Astrocyte of the cerebellum (primary cell): ENCODE data around the gene CES4A.

ENCODE experiments used
- DNase-seq: peaks from one replicate; pipeline ENCODE4 v3.0.0-alpha.2; 2011; ENCODE audit warnings: low read depth
- H3K4me3 ChIP-seq: 2 replicates; pipeline ENCODE4 v1.5.1; 2011; ENCODE audit warnings: mild to moderate bottlenecking, low read depth, low read length, moderate library complexity
- in situ Hi-C: cut with HindIII; loops from 2 replicates; pipeline ENCODE4 v1.10.0; 2017; ENCODE audit warnings: low sequenced_read_pairs
- TF ChIP-seq, protein P1 (sequence below): IDR thresholded peaks from 2 replicates; pipeline ENCODE4 v1.5.1; 2012; ENCODE audit warnings: low read length, low read depth, moderate library complexity, mild to moderate bottlenecking; ENCODE audit errors: missing control alignments

The CES4A gene

DNA sequence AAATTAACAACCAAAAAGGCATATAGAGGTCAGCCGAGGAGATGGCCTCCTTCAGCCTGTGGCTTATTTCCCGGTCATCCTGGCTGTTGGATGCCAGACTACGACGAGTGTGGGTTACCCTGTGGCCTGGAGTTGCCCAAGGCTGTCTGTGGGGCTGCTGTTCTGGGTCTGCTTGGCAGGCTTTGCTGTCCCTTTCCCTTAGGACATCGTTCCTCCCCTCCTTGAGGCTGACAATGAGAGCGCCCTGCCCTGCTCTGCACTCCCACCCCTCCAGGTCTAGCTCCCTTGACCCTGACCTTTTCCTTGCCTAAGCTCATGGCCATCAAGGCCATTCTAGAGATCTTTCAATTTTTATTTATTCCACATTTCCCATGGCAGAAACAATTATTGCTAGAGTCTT, 38.7 kb downstream of the CES4A start:
- TF ChIP-seq, protein P1, sequence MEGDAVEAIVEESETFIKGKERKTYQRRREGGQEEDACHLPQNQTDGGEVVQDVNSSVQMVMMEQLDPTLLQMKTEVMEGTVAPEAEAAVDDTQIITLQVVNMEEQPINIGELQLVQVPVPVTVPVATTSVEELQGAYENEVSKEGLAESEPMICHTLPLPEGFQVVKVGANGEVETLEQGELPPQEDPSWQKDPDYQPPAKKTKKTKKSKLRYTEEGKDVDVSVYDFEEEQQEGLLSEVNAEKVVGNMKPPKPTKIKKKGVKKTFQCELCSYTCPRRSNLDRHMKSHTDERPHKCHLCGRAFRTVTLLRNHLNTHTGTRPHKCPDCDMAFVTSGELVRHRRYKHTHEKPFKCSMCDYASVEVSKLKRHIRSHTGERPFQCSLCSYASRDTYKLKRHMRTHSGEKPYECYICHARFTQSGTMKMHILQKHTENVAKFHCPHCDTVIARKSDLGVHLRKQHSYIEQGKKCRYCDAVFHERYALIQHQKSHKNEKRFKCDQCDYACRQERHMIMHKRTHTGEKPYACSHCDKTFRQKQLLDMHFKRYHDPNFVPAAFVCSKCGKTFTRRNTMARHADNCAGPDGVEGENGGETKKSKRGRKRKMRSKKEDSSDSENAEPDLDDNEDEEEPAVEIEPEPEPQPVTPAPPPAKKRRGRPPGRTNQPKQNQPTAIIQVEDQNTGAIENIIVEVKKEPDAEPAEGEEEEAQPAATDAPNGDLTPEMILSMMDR: no peak
- no peak overlapping the region for H3K4me3 ChIP-seq
- no peak for DNase-seq
- in situ Hi-C loops: no loop called here

DNA sequence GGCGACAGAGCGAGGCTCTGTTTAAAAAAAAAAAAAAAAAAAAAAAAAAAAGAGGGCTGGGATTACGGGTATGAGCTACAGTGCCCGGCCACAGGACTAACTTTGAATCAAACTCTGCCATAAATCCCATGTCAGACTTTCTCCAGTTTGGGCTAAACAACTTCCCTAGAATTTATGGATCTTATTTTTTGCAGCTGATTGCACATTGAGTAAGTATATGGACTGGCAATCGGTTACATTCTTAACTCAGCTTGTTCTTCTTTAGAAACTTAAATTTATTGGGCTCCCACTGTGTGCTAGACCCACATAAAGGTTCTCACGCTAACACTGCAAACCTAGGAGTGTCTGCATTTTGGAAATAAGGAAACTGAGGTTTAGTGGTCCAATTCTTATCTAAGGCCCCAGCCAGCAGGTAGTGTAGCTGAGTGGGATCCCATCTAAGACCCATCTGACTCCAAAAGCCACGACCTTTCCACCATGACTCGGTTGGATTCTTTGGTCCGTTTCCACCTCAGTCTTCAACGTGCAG, 39.8 kb downstream of the CES4A start:
- peak overlapping the region; percentile 56 for H3K4me3 ChIP-seq
- TF ChIP-seq, protein P1: no peak
- in situ Hi-C loops: no loop called here
- DNase-seq: no peak

DNA sequence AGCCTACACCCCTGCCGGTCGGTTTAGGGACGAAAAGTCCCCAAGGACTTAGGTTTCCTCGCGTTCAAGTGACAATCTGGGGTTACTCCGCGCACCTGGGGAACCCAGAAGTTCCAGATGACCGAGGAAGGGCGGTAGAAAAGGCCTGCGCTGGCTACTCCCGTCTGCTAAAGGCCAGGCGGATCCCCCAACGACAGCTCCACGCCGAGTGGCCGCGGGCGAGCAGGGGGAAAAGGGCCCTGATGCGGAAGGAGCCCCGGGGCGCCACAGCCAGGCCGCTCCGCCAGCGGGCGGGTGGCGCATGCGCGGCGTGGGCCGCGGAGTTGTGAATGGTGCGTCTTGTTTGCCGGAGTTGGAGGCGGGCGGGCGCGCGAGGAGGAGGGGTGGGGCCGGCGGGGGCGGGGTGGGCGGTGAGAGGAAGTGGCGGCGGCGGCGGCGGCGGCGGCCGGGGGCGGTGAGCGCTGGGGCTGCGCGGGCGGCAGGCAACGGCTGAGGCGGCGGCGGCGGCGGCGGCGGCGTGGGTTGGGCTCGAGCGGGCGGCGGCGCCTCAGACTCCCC, 40.4 kb downstream of the CES4A start, which contains the start of gene CBFB:
CBFB (plus strand) TSS at position 454 of the 558 bp plus-strand sequence. CDS start 259 bp downstream, outside the sequence.
- TF ChIP-seq, protein P1: no peak
- DNase-seq: peak; percentile 67
- H3K4me3 ChIP-seq: peak within 1 kb of the TSS; percentile 74
- in situ Hi-C loops: no loop called here

DNA sequence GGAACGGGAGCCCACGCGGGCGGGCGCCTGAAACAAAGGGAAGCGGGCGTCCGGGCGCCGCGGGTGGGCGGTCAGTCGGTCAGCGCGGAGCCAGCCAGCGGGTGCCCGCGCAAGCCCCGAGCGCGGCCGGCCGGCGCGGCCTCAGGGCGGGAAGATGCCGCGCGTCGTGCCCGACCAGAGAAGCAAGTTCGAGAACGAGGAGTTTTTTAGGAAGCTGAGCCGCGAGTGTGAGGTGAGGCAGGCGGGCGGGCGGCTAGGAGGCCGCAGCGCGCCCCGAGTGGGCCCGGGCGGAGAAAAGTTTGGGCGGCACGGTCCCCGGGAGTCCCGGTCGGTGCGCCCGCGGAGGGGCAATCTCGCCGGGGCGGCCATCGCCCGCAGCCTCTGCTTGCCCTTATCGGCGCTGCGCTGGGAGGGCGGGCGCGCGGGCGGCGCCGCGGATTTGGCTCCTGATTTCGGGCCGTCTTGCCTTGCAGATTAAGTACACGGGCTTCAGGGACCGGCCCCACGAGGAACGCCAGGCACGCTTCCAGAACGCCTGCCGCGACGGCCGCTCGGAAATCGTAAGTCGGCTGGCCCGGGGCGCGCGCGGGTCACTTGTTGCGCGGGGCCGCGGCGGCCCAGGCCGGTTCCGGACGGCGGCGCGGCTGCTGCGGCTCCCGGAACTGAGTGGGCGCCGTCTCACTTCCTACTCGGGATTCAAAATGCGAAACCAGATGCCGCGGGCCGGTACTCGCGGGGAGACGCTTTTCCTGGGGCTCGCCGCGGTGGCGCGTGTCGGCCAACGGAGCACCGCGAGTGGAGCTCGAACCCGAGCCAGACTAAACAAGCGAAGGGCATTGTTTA, 41.1 kb downstream of the CES4A start:
- DNase-seq: no peak
- peak overlapping the region; percentile 74 for H3K4me3 ChIP-seq
- in situ Hi-C loops: loop anchor here (5.0 kb wide), 1 partner anchor 73 kb away; no protein-coding TSS in a partner anchor
- TF ChIP-seq, protein P1: no peak

DNA sequence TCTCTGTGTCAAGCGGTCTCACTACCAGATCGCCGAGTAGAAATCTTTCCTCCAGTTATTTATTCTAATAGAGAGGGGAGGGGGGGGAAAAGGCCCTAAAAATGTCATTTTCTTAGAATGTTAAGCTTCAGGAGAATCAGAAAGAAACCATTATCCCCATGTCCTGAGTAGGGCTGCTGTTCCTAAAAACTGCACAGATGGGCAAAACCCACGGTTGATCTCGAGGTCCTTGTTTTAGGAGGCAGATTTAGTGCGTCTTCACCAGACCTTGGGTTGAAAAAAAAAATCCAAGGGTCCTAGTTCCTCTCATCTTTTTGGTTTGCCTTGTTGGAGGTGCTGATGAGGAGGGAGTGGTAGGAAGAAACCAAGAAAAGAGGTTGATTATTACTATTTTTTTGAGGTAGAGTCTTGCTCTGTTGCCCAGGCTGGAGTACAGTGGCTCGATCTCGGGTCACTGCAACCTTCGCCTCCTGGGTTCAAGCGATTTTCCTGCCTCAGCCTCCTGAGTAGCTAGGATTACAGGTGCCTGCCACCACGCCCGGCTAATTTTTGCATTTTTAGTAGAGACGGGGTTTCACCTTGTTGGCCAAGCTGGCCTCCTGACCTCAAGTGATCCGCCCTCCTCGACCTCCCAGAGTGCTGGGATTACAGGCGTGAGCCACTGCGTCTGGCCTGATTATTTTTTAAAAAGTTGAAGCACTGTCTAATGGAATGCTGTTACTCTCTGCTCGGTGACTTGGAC, 42.0 kb downstream of the CES4A start:
- in situ Hi-C loops: loop anchor here (5.0 kb wide), 1 partner anchor 72 kb away; no protein-coding TSS in a partner anchor

More for the DNA sequence above, 42.0 kb downstream of the CES4A start:
- DNase-seq: no peak
- peak overlapping the region; percentile 74 for H3K4me3 ChIP-seq
- TF ChIP-seq, protein P1: no peak
